NCI-H82 treated with DMSO at 0.1 percent for 48 hours (cell line): ENCODE results near the gene IL5.
"Not testable (repeated sequence)": the region's sequence is repeated elsewhere in the genome, so short reads cannot be mapped to it uniquely, and the experiment has no call there.

Source experiments
- DNase-seq: peaks from one replicate; lab custom pipeline; 2025; ENCODE audit not compliant: unreplicated experiment; lab: John Stamatoyannopoulos, UW

IL5 gene

GRCh38 chr5:132530946-132531345, 12.4 kb downstream of the IL5 start:
- DNase-seq: no peak

GRCh38 chr5:132528866-132529634, 14.3 kb downstream of the IL5 start:
- no peak for DNase-seq

DNA sequence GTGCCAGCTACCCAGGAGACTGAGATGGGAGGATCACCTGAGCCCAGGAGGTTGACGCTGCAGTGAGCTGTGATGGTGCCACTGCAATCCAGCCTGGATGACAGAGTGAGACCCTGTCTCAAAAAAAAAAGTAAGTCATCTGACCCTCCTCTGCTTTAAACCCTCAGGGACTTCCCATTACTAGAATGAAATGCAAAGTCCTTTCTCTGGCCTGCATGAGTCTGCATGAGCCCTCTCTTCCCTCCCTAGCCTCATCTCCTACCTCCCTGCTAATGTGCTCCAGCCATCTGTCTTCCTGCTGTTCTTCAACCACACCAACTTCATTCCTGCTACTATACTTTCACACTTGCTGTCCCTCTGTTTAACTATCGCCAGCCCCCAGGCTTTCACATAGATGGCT, 15.3 kb downstream of the IL5 start:
- DNase-seq: no peak

DNA sequence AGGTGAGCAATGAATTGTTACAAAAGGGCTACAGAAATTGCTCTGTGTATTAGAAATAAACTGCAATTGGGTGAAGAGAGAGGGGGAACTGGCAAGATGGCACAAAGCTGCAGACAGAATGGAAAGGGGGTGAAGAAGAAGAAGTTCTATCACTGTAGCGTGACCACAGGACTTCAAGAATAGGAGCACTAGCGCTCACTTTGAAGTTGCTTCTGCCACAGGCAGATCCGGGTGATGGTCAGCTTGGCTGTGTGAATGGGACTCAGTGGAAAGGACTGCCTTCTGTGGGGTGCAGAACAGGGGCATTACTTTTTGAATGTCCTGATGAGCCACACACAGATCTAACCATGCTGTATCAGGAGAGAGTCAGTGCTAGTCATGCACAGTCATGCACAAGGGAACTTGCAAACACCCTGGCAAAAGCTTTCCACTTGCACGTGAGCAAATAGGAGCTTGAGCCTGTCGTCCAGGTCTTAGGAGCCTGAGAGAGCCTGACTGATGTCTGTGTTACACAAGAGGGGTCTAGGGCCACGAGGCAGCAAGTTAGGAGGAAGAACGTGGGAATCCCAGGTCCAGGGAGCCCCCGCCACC, 16.3 kb downstream of the IL5 start:
- no peak for DNase-seq

DNA sequence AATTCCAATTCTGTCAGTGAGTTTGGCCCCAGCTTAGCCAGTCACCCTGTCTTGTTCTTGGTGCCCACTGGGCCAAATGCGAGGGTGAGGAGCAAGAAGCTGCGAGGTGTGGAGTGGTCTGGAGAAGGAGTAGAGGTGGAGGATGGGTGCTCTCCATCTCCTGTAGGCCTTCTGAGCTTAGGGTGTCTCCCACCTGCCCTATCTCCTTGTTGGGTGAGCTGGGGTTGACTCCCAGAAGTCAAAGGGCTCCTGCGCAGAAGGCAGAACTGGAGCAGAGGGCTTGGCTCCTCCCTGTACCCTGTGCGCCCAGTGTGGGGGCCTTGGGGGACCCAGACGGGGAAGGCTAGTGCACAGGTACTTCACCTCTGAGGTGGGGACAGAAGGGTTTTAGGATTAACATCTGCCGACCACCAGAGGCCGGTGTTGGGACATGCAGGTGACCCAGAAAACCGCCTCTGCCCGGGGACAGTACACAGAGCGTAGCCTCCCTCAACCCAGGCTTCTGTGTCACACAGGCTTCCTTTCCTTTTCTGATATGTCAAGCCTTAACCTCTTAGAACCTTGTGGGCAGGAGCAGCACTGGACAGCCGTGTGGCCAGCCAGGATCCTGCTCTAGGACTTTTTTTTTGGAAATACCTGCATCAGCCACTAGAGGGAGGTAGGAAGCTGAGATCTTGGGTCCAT, 16.9 kb downstream of the IL5 start:
- DNase-seq: peak; percentile 4

- no peak for DNase-seq
These were observed 18.0 kb downstream of the IL5 start for GRCh38 chr5:132525299-132525724.

DNA sequence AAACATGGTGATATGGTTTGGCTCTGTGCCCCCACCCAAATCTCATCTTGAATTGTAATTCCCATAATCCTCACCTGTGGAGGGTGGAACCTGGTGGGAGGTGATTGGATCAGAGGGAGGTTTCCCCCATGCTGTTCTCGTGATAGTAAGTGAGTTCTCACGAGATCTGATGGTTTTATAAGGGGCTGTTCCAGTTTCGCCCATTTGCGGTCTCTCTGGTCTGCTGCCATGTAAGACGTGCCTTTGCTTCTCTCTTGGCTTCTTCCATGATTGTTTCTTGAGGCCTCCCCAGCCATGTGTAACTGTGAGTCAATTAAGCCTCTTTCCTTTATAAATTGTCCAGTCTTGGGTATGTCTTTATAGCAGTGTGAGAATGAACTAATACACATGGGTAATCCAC, 18.4 kb downstream of the IL5 start:
- not testable (repeated sequence) for DNase-seq

DNA sequence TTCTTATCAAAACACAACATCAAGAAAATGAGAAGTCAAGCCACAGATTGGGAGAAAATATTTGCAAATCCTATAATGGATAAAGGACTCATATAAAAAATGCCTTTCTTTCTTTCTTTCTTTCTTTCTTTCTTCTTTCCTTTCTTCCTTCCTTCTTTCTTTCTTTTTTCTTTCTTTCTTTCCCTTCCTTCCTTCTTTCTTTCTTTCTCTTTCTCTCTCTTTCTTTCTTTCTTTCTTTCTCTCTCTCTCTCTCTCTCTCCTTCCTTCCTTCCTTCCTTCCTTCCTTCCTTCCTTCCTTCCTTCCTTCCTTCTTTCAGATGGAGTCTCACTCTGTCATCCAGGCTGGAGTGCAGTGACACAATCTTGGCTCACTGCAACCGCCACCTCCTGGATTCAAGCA, 21.3 kb downstream of the IL5 start:
- not testable (repeated sequence) for DNase-seq

- not testable (repeated sequence) for DNase-seq
These were observed 29.5 kb downstream of the IL5 start for GRCh38 chr5:132513618-132514336.

DNA sequence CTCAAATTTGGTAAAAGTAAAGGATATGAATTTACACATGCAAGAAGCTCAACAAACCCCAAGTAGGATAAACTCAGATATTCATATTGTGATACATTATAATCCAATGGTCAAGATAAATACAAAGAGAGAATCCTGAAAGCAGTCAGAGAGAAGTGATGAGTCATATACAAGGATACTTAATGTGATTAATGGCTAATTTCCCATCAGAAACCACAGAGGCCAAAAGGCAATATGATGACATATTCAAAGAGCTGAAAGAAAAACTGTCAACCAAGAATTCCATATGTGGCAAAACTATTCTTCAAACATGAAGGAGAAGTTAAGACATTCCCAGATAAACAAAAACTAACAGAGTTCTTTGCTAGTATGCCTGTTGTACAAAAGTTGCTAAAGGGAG, 33.2 kb downstream of the IL5 start:
- no peak for DNase-seq

DNA sequence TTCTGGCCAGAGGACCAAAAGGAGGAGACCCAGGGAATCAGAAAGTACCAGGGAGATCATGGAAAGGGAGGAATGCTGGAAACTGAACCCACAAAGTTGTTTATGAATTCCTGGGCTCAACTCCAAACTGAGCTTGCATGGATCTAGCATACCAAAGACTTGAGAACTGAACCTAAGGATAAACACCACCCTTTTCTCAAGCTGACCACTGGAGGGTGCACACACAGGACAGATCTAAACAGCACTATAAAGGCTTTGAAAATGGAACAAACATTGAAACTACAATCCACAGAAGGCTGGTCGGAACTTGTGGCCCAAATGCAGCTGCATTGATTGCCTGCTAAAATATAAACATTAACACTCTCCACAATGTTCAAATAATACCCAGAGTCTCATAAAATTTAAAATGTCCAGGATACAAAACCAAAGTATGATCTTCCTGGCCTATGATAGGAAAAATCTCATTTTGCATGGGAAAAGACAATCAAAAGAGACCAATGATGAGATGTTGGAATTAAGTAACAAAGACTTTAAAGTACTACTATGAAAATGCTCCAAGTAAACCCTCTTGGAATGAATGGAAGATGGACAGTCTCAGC, 37.1 kb downstream of the IL5 start:
- no peak for DNase-seq

GRCh38 chr5:132505641-132506040, 37.7 kb downstream of the IL5 start:
- no peak for DNase-seq

- no peak for DNase-seq
These were observed 38.6 kb downstream of the IL5 start for GRCh38 chr5:132504746-132505145.

GRCh38 chr5:132503244-132503643, 40.1 kb downstream of the IL5 start:
- no peak for DNase-seq

DNA sequence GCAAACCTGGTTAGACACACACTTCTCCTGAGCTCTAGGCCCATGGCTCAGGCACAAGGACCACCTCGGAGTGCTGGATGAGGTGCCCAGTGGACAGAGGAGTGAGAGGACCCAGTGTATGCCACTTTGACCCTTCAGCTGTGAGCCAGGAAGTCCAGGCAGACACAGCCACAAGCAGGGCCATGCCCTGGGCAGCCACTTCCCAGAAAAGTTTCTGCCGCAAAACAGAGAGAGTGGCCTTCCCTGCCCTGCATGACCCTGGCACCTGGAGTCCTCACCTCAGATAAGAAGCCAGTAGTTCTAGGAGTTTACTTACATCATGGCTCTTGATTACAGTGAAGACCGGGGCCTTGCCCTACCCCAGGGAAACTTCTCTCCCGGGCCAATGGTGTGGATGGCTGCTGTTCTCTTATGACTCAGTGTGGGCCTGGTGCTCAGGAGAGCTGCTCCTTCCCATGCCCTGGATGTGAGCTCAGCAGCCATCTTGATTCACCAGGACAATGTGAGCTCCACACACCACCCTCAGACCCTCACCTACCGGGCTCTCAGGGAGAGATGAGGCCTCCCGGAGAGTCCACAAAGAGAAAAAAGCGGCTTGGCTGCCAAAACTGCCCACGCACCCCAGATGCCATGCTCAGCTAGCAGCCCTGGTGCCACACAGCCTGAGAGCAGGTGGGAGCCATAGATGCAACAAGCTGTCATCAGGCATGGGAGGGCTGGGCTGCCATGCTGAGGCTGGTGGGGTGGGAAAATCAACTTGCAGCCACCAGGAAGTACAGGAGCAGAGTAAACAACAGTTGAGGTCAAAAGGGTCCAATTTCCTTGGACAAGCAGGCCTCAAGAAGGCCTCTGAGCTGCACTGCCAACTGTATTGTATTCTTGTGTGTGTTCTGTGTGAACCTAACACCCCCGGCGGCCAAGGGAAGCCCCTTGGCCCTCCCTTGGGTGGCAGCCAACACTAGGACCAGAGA, 41.1 kb downstream of the IL5 start:
- no peak for DNase-seq

- no peak for DNase-seq
These were observed 41.7 kb downstream of the IL5 start for GRCh38 chr5:132501629-132501956.

GRCh38 chr5:132500931-132501628, 42.2 kb downstream of the IL5 start:
- DNase-seq: peak; percentile 18

GRCh38 chr5:132500244-132500930, 42.9 kb downstream of the IL5 start:
- no peak for DNase-seq
